Measurements from ENCODE around the gene MRGPRX2. TPM values are rescaled to one million over a fixed set of nuclear protein-coding genes. Genes with fewer than 3 reads are reported as not detected.

MRGPRX2 gene
- total RNA-seq, 1 donor from 2014 or later, result 0.51 TPM

- no peak overlapping the region for H3K4me3 Mint-ChIP-seq (ENCODE audit: unreplicated experiment)
- TF ChIP-seq CTCF (IDR thresholded peaks at IDR 0.05; ENCODE audit: unreplicated experiment), result no peak
- H3K27ac Mint-ChIP-seq (ENCODE audit: unreplicated experiment), result no peak overlapping the region
- no peaks in the 10 kb centered on the region for H3K27me3 Mint-ChIP-seq (ENCODE audit: unreplicated experiment)
- no peaks in the 10 kb centered on the region for H3K36me3 Mint-ChIP-seq (ENCODE audit: low read depth, unreplicated experiment)
- no peaks in the 10 kb centered on the region for H3K9me3 Mint-ChIP-seq (ENCODE audit: unreplicated experiment)
- no peak for DNase-seq (ENCODE audit: low spot score)
- no peaks in the 10 kb centered on the region for H3K4me1 Mint-ChIP-seq (ENCODE audit: unreplicated experiment)
These were observed 27.5 kb downstream of the MRGPRX2 start for GRCh38 chr11:19032990-19033389.

DNA sequence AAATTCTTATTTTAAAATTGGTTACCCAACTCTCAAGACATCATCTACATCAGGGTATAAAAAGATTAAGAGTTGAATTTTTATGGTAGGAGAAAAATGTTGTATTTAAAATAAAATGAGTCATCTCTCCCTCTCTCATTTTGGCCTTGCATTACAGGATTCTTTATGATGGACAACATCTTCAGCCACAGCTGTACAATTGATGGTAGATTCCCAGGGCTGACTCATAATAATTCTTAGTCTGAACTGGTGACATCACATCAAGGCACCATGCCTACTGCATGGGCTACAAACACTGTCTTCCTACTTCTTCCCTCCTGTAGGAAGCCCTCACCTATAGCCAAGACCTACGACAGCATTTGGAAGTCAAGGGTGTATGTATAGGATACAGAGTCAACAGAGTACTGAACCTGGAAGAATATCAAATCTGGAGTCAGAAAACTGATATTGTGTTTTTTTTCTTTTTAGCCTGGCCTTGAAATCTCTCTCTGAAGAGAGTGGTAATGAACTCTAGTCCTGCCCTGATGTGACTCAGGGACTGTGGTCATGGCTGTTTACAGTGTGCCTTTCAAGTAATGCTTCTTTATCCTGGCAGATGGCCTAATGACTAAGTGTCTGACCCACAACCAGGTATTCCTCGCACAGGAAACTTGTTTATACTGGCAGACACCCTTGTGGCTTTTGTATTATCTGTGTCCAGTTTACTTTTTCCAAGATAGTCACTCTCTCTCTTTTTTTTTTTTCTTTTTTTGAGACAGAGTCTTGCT is 32.5 kb downstream of the MRGPRX2 start:
- no peaks in the 10 kb centered on the region for H3K9me3 Mint-ChIP-seq (ENCODE audit: unreplicated experiment)
- no peaks in the 10 kb centered on the region for H3K4me1 Mint-ChIP-seq (ENCODE audit: unreplicated experiment)
- H3K36me3 Mint-ChIP-seq (ENCODE audit: low read depth, unreplicated experiment), result no peaks in the 10 kb centered on the region
- H3K4me3 Mint-ChIP-seq (ENCODE audit: unreplicated experiment), result no peak overlapping the region
- DNase-seq (ENCODE audit: low spot score), result no peak
- TF ChIP-seq CTCF (IDR thresholded peaks at IDR 0.05; ENCODE audit: unreplicated experiment), result no peak
- peaks cover 3% of the 10 kb centered on the region for H3K27me3 Mint-ChIP-seq (ENCODE audit: unreplicated experiment)
- H3K27ac Mint-ChIP-seq (ENCODE audit: unreplicated experiment), result no peak overlapping the region

GRCh38 chr11:19026862-19027261 is 33.7 kb downstream of the MRGPRX2 start:
- Mint-ChIP-seq H3K4me1 (ENCODE audit: unreplicated experiment) (no peaks in the 10 kb centered on the region), H3K27ac (ENCODE audit: unreplicated experiment) (no peak overlapping the region), H3K9me3 (ENCODE audit: unreplicated experiment) (no peaks in the 10 kb centered on the region), H3K36me3 (ENCODE audit: low read depth, unreplicated experiment) (no peaks in the 10 kb centered on the region), H3K27me3 (ENCODE audit: unreplicated experiment) (peaks cover 3% of the 10 kb centered on the region), H3K4me3 (ENCODE audit: unreplicated experiment) (no peak overlapping the region)
- DNase-seq (ENCODE audit: low spot score), result no peak
- TF ChIP-seq CTCF (IDR thresholded peaks at IDR 0.05; ENCODE audit: unreplicated experiment), result no peak

GRCh38 chr11:19025481-19026406 is 34.8 kb downstream of the MRGPRX2 start:
- no peak for DNase-seq (ENCODE audit: low spot score)
- Mint-ChIP-seq H3K36me3 (ENCODE audit: low read depth, unreplicated experiment) (no peaks in the 10 kb centered on the region), H3K27me3 (ENCODE audit: unreplicated experiment) (peaks cover 3% of the 10 kb centered on the region), H3K9me3 (ENCODE audit: unreplicated experiment) (no peaks in the 10 kb centered on the region), H3K27ac (ENCODE audit: unreplicated experiment) (no peak overlapping the region), H3K4me3 (ENCODE audit: unreplicated experiment) (no peak overlapping the region), H3K4me1 (ENCODE audit: unreplicated experiment) (no peaks in the 10 kb centered on the region)
- no peak for TF ChIP-seq CTCF (IDR thresholded peaks at IDR 0.05; ENCODE audit: unreplicated experiment)
